ENCODE measurements around the gene SDC3. TPM values are rescaled to one million over a fixed set of nuclear protein-coding genes. Genes with fewer than 3 reads are reported as not detected.

SDC3 gene
- total RNA-seq, 3 donors from 2014 or later, result 0.55 to 1.0 (median 0.68) TPM

- Mint-ChIP-seq H3K4me1 (ENCODE audit: low read depth) (peaks cover 1% of the 10 kb centered on the region), H3K9me3 (no peaks in the 10 kb centered on the region), H3K27me3 (ENCODE audit: low read depth) (peaks cover 6% of the 10 kb centered on the region), H3K36me3 (ENCODE audit: insufficient read depth) (no peaks in the 10 kb centered on the region), H3K4me3 (no peak overlapping the region)
- ATAC-seq (no peak), DNase-seq (no peak)
Measured at GRCh38 chr1:30857062-30857461, 51.5 kb downstream of the SDC3 start.

- Mint-ChIP-seq H3K4me3 (no peak overlapping the region), H3K9me3 (no peaks in the 10 kb centered on the region), H3K4me1 (ENCODE audit: low read depth) (peaks cover 1% of the 10 kb centered on the region), H3K36me3 (ENCODE audit: insufficient read depth) (no peaks in the 10 kb centered on the region), H3K27me3 (ENCODE audit: low read depth) (peaks cover 6% of the 10 kb centered on the region)
- DNase-seq (no peak), ATAC-seq (no peak)
Measured at GRCh38 chr1:30856260-30856790, 52.2 kb downstream of the SDC3 start.

GRCh38 chr1:30855686-30856259, 52.8 kb downstream of the SDC3 start:
- ATAC-seq (peak in 1 of 2 donors; percentile 13), DNase-seq (no peak)
- no peaks in the 10 kb centered on the region for H3K9me3 Mint-ChIP-seq
- peaks cover 6% of the 10 kb centered on the region for H3K27me3 Mint-ChIP-seq (ENCODE audit: low read depth)
- H3K4me3 Mint-ChIP-seq, result no peak overlapping the region
- peaks cover 1% of the 10 kb centered on the region for H3K4me1 Mint-ChIP-seq (ENCODE audit: low read depth)
- no peaks in the 10 kb centered on the region for H3K36me3 Mint-ChIP-seq (ENCODE audit: insufficient read depth)

- Mint-ChIP-seq H3K9me3 (no peaks in the 10 kb centered on the region), H3K36me3 (ENCODE audit: insufficient read depth) (no peaks in the 10 kb centered on the region), H3K27me3 (ENCODE audit: low read depth) (peaks cover 23% of the 10 kb centered on the region), H3K4me3 (no peak overlapping the region), H3K4me1 (ENCODE audit: low read depth) (peaks cover 1% of the 10 kb centered on the region)
- ATAC-seq (no peak), DNase-seq (no peak)
Measured at GRCh38 chr1:30853350-30853749, 55.2 kb downstream of the SDC3 start.

- H3K4me3 Mint-ChIP-seq, result no peak overlapping the region
- peaks cover 1% of the 10 kb centered on the region for H3K4me1 Mint-ChIP-seq (ENCODE audit: low read depth)
- peaks cover 27% of the 10 kb centered on the region for H3K27me3 Mint-ChIP-seq (ENCODE audit: low read depth)
- no peaks in the 10 kb centered on the region for H3K9me3 Mint-ChIP-seq
- ATAC-seq, result no peak
- H3K36me3 Mint-ChIP-seq (ENCODE audit: insufficient read depth), result no peaks in the 10 kb centered on the region
- no peak for DNase-seq
Measured at GRCh38 chr1:30852026-30852425, 56.5 kb downstream of the SDC3 start.

- DNase-seq (no peak), ATAC-seq (no peak)
- Mint-ChIP-seq H3K36me3 (ENCODE audit: insufficient read depth) (no peaks in the 10 kb centered on the region), H3K27me3 (ENCODE audit: low read depth) (peaks cover 33% of the 10 kb centered on the region), H3K9me3 (no peaks in the 10 kb centered on the region), H3K4me3 (no peak overlapping the region), H3K4me1 (ENCODE audit: low read depth) (peaks cover 1% of the 10 kb centered on the region)
Measured at GRCh38 chr1:30851286-30851685, 57.3 kb downstream of the SDC3 start.

- H3K4me3 Mint-ChIP-seq, result no peak overlapping the region
- no peaks in the 10 kb centered on the region for H3K9me3 Mint-ChIP-seq
- H3K4me1 Mint-ChIP-seq (ENCODE audit: low read depth), result peaks cover 1% of the 10 kb centered on the region
- DNase-seq (no peak), ATAC-seq (no peak)
- no peaks in the 10 kb centered on the region for H3K36me3 Mint-ChIP-seq (ENCODE audit: insufficient read depth)
- H3K27me3 Mint-ChIP-seq (ENCODE audit: low read depth), result peaks cover 39% of the 10 kb centered on the region
Measured at GRCh38 chr1:30850607-30851006, 58.0 kb downstream of the SDC3 start.

GRCh38 chr1:30848130-30848529, 60.4 kb downstream of the SDC3 start:
- no peak overlapping the region for H3K4me3 Mint-ChIP-seq
- no peaks in the 10 kb centered on the region for H3K9me3 Mint-ChIP-seq
- peaks cover 58% of the 10 kb centered on the region for H3K27me3 Mint-ChIP-seq (ENCODE audit: low read depth)
- ATAC-seq (no peak), DNase-seq (no peak)
- H3K36me3 Mint-ChIP-seq (ENCODE audit: insufficient read depth), result no peaks in the 10 kb centered on the region
- H3K4me1 Mint-ChIP-seq (ENCODE audit: low read depth), result no peaks in the 10 kb centered on the region

- ATAC-seq (no peak), DNase-seq (no peak)
- Mint-ChIP-seq H3K4me3 (no peak overlapping the region), H3K4me1 (ENCODE audit: low read depth) (no peaks in the 10 kb centered on the region), H3K27me3 (ENCODE audit: low read depth) (peaks cover 59% of the 10 kb centered on the region), H3K36me3 (ENCODE audit: insufficient read depth) (no peaks in the 10 kb centered on the region), H3K9me3 (no peaks in the 10 kb centered on the region)
Measured at GRCh38 chr1:30847358-30847972, 61.1 kb downstream of the SDC3 start.

- ATAC-seq (no peak), DNase-seq (no peak)
- Mint-ChIP-seq H3K36me3 (ENCODE audit: insufficient read depth) (no peaks in the 10 kb centered on the region), H3K27me3 (ENCODE audit: low read depth) (peaks cover 64% of the 10 kb centered on the region), H3K4me3 (no peak overlapping the region), H3K4me1 (ENCODE audit: low read depth) (no peaks in the 10 kb centered on the region), H3K9me3 (no peaks in the 10 kb centered on the region)
Measured at GRCh38 chr1:30846587-30846986, 62.0 kb downstream of the SDC3 start.

- no peak overlapping the region for H3K4me3 Mint-ChIP-seq
- DNase-seq (no peak), ATAC-seq (no peak)
- no peaks in the 10 kb centered on the region for H3K36me3 Mint-ChIP-seq (ENCODE audit: insufficient read depth)
- no peaks in the 10 kb centered on the region for H3K9me3 Mint-ChIP-seq
- peaks cover 71% of the 10 kb centered on the region for H3K27me3 Mint-ChIP-seq (ENCODE audit: low read depth)
- no peaks in the 10 kb centered on the region for H3K4me1 Mint-ChIP-seq (ENCODE audit: low read depth)
Measured at GRCh38 chr1:30845904-30846290, 62.7 kb downstream of the SDC3 start.

- no peaks in the 10 kb centered on the region for H3K36me3 Mint-ChIP-seq (ENCODE audit: insufficient read depth)
- no peaks in the 10 kb centered on the region for H3K4me1 Mint-ChIP-seq (ENCODE audit: low read depth)
- H3K9me3 Mint-ChIP-seq, result no peaks in the 10 kb centered on the region
- no peak for DNase-seq
- ATAC-seq, result no peak
- H3K4me3 Mint-ChIP-seq, result no peak overlapping the region
- peaks cover 74% of the 10 kb centered on the region for H3K27me3 Mint-ChIP-seq (ENCODE audit: low read depth)
Measured at GRCh38 chr1:30845237-30845903, 63.2 kb downstream of the SDC3 start.

- H3K36me3 Mint-ChIP-seq (ENCODE audit: insufficient read depth), result no peaks in the 10 kb centered on the region
- peaks cover 71% of the 10 kb centered on the region for H3K27me3 Mint-ChIP-seq (ENCODE audit: low read depth)
- DNase-seq (no peak), ATAC-seq (no peak)
- H3K9me3 Mint-ChIP-seq, result no peaks in the 10 kb centered on the region
- H3K4me3 Mint-ChIP-seq, result no peak overlapping the region
- H3K4me1 Mint-ChIP-seq (ENCODE audit: low read depth), result no peaks in the 10 kb centered on the region
Measured at GRCh38 chr1:30844631-30845030, 63.9 kb downstream of the SDC3 start.

GRCh38 chr1:30842697-30843354, 65.7 kb downstream of the SDC3 start:
- Mint-ChIP-seq H3K36me3 (ENCODE audit: insufficient read depth) (no peaks in the 10 kb centered on the region), H3K9me3 (no peaks in the 10 kb centered on the region), H3K4me3 (no peak overlapping the region), H3K4me1 (ENCODE audit: low read depth) (no peaks in the 10 kb centered on the region), H3K27me3 (ENCODE audit: low read depth) (peaks cover 67% of the 10 kb centered on the region)
- no peak for DNase-seq
- ATAC-seq, result no peak

Measured in activated T-cell treated with anti-CD3 and anti-CD28 coated beads, Interleukin-2, amount 50 U/mL, for 4 hours (primary cell).